Measurements from ENCODE around the gene ACTR3C. TPM values are rescaled to one million over a fixed set of nuclear protein-coding genes. Genes with fewer than 3 reads are reported as not detected.
"Not testable (repeated sequence)": the region's sequence is repeated elsewhere in the genome, so short reads cannot be mapped to it uniquely, and the experiment has no call there.

Gene ACTR3C
- total RNA-seq, 2 experiments from 2014 or later, result 2.8 to 3.4 TPM

DNA sequence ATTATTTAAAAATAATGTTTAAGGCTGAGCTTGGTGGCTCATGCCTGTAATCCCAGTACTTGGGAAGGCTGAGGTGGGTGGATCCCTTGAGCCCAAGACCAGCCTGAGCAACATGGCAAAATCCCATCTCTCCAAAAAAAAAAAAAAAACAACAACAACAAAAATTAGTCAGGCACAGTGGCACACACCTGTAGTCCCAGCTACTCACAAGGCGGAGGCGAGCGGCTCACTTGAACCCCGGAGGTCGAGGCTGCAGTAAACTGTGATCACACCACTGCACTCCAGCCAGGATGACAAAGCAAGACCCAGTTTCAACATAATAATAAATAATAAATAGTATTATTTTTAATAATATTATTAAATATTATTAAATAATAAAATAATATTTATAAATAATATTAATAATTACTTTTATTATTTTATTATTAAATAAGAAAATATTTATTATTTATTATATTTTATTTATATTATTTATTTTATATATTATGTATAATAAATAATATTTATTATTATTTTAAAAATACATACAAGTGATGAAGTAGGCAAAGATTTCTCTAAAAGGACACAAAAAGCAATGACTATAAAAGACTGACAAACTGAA, 8.6 kb downstream of the ACTR3C start:
- H3K4me3 Mint-ChIP-seq, result no peak overlapping the region

DNA sequence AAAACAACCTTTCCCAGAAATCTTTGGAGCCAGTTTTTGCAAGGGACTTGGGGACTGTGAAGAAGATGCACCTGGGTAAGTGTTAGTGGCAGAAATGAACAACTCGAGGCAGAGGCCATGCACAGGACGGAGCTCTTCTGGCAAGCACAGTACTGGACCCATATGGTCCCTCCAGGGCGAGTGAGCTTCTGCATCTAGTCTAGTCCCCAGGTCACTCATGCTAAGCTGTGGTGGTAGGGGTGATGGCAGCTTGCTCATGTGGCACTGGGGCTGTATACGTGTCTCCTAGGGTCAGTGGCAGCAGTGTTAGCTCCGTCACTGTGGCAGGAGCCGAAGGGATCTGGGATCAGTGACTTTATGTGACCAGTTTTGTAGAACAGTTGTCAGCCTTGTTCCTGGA, 9.5 kb downstream of the ACTR3C start:
- Mint-ChIP-seq H3K4me1 (no peaks in the 10 kb centered on the region), H3K27me3 (no peaks in the 10 kb centered on the region), H3K9me3 (no peaks in the 10 kb centered on the region), H3K36me3 (peaks cover 9% of the 10 kb centered on the region), H3K4me3 (no peak overlapping the region), H3K27ac (no peak overlapping the region)
- no peak for DNase-seq

More for the DNA sequence above, 8.6 kb downstream of the ACTR3C start:
- no peak overlapping the region for H3K27ac Mint-ChIP-seq
- no peak for DNase-seq
- H3K27me3 Mint-ChIP-seq, result no peaks in the 10 kb centered on the region
- no peaks in the 10 kb centered on the region for H3K4me1 Mint-ChIP-seq
- no peaks in the 10 kb centered on the region for H3K9me3 Mint-ChIP-seq
- H3K36me3 Mint-ChIP-seq, result peaks cover 9% of the 10 kb centered on the region

DNA sequence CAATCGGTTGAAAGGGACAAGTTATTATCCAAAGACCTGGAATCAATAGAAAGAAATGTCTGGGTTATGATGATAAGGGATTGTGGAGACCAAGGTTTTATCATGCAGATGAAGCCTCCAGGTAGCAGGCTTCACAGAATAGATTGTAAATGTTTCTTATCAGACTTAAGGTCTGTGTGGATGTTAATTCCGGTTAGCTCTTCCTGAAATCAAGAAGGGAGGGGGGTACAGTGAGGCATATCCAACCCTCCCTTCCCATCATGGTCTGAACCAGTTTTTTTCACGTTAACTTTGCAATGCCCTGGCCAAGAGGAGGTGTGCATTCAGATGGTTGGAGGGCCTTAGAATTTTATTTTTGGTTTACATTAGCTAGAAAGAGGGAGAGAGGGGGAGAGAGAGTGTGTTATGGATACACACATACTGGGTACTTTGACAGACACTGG, 10.0 kb downstream of the ACTR3C start:
- Mint-ChIP-seq H3K9me3 (no peaks in the 10 kb centered on the region), H3K36me3 (peaks cover 8% of the 10 kb centered on the region), H3K27me3 (no peaks in the 10 kb centered on the region), H3K4me3 (no peak overlapping the region), H3K4me1 (peaks cover 2% of the 10 kb centered on the region), H3K27ac (no peak overlapping the region)
- no peak for DNase-seq

DNA sequence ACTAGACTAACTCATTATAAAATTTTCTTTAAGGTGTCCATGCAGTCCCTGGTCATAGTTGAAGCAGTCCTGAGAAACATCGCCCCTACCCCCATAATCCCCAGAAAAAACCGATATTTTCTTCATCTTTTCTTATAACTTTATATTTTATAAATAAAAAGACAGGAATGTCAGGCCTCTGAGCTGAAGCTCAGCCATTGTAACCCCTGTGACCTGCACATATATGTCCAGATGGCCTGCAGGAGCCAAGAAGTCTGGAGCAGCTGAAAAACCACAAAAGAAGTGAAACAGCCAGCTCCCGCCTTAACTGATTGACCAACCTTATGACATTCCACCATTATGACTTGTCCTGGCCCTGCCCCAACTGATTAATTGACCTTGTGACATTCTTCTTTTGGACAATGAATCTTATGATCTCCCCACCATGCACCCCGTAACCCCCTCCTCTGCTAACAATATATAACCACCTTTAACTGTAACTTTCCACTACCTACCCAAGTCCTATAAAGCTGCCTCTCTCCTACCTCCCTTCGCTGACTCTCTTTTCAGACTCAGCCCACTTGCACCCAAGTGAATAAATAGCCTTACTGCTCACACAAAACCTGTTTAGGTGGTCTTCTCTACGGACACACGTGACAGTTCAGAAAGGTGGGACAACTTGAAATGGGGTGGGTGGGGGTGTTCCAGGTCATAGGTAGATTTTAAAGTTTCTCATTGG, 10.5 kb downstream of the ACTR3C start:
- not testable (repeated sequence) for H3K27ac Mint-ChIP-seq, H3K9me3 Mint-ChIP-seq, H3K36me3 Mint-ChIP-seq, H3K4me3 Mint-ChIP-seq, DNase-seq, H3K27me3 Mint-ChIP-seq, H3K4me1 Mint-ChIP-seq

DNA sequence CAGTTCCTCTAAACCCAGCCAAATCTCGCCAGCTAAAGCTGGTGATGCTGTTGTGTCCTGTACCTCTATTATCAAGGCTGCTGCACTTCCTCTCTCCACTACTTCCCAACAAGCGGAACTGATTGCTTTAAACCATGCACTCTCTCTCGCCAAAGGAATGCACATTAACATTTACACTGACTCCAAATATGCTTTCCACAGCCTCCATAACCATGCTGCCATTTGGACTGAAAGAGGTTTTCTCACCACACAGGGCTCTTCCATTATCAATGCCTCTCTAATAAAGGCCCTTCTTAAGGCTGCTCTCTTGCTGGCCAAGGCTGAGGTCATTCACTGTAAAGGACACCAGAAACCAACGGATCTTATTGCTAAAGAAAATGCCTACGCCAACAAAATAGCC, 11.6 kb downstream of the ACTR3C start:
- DNase-seq, result no peak

DNA sequence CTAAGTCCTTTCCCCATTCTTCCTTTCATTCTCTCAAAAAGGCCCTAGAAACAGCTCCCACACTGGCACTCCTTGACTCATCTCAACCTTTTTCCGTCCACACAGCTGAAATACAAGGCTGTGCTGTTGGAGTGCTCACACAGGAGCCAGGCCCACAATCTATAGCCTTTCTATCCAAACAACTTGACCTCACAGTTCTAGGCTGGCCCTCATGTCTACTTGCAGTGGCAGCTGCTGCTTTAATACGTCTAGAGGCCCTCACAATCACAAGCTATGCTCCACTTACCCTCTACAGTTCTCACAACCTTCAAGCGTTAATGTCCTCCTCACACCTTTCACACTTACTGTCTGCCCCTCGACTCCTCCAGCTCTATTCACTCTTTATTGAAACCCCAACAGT, 12.2 kb downstream of the ACTR3C start:
- H3K9me3 Mint-ChIP-seq, result no peaks in the 10 kb centered on the region
- H3K27me3 Mint-ChIP-seq, result no peaks in the 10 kb centered on the region
- H3K27ac Mint-ChIP-seq, result no peak overlapping the region
- no peaks in the 10 kb centered on the region for H3K36me3 Mint-ChIP-seq
- no peak for DNase-seq
- peaks cover 2% of the 10 kb centered on the region for H3K4me1 Mint-ChIP-seq
- no peak overlapping the region for H3K4me3 Mint-ChIP-seq

More for the DNA sequence above, 11.6 kb downstream of the ACTR3C start:
- Mint-ChIP-seq H3K36me3 (no peaks in the 10 kb centered on the region), H3K9me3 (no peaks in the 10 kb centered on the region), H3K27ac (no peak overlapping the region), H3K4me3 (no peak overlapping the region), H3K27me3 (no peaks in the 10 kb centered on the region), H3K4me1 (peaks cover 2% of the 10 kb centered on the region)

DNA sequence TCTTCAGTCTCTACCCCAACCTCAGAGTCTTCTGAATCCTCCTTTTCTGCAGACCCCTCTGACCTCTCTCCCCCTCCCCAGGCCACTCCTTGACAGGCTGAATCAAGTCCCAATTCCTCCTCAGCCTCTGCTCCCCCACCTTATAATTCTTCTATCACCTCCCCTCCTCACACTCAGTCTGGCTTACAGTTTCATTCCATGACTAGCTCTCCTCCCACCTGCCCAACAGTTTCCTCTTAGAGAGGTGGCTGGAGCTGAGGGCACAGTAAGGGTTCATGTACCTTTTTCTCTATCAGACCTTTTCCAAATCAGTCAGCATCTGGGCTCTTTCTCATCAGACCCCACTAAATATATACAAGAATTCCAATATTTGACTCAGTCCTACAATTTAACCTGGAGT, 14.8 kb downstream of the ACTR3C start:
- Mint-ChIP-seq H3K4me1 (peaks cover 2% of the 10 kb centered on the region), H3K27me3 (no peaks in the 10 kb centered on the region), H3K9me3 (no peaks in the 10 kb centered on the region), H3K36me3 (no peaks in the 10 kb centered on the region), H3K4me3 (no peak overlapping the region), H3K27ac (no peak overlapping the region)
- no peak for DNase-seq

DNA sequence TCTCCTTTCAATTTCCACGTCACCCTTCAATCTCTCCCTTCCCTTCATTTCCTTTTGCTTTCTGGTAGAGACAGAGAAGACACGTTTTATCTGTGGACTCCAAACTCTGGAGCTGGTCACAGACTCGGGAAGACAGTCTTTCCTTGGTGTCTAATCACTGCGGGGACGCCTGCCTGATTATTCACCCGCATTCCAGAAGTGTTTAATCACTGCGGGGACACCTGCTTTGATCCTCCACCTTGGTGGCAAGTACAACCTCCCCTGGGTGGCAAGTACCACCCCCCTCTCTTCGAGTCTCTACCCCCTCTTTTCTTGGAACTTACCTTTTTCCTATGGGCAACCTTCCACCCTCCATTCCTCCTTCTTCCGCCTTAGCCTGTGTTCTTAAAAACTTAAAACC, 15.4 kb downstream of the ACTR3C start:
- DNase-seq, result no peak
- H3K4me3 Mint-ChIP-seq, result no peak overlapping the region
- no peaks in the 10 kb centered on the region for H3K36me3 Mint-ChIP-seq
- peaks cover 2% of the 10 kb centered on the region for H3K4me1 Mint-ChIP-seq
- no peaks in the 10 kb centered on the region for H3K27me3 Mint-ChIP-seq
- H3K27ac Mint-ChIP-seq, result no peak overlapping the region
- no peaks in the 10 kb centered on the region for H3K9me3 Mint-ChIP-seq

DNA sequence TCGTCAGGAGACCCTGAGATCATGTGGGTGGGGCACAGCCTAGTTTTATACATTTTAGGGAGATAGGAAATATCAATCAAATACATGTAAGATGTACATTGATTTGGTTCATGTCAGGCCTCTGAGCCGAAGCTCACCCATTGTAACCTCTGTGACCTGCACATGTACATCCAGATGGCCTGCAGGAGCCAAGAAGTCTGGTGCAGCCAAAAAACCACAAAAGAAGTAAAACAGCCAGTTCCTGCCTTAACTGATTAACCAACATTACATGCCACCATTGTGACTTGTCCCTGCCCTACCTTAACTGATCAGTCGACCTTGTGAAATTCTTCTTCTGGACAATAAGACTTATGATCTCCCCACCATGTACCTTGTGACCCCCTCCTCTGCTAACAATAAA, 16.2 kb downstream of the ACTR3C start:
- DNase-seq, result no peak
- no peaks in the 10 kb centered on the region for H3K36me3 Mint-ChIP-seq
- no peak overlapping the region for H3K27ac Mint-ChIP-seq
- H3K9me3 Mint-ChIP-seq, result no peaks in the 10 kb centered on the region
- no peak overlapping the region for H3K4me3 Mint-ChIP-seq
- H3K4me1 Mint-ChIP-seq, result peaks cover 2% of the 10 kb centered on the region
- H3K27me3 Mint-ChIP-seq, result no peaks in the 10 kb centered on the region

DNA sequence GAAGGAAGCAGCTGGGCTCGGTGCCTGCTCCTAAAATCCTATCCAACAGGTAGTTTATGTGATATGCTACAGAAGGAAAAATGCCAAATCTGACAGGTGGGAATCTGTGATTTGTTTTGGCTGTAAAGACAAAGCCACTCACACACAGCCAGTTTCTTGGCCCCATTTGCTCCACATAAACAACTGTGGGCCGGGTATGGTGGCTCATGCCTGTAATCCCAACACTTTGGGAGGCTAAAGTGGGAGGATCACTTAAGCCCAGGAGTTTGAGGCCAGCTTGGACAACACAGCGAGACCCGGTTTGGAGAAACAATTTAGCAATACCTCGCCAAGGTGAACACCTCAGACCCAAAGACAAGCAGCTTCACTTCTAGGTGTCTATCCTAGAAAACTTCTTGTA, 17.0 kb downstream of the ACTR3C start:
- H3K36me3 Mint-ChIP-seq, H3K27me3 Mint-ChIP-seq, H3K27ac Mint-ChIP-seq, H3K4me3 Mint-ChIP-seq, H3K9me3 Mint-ChIP-seq, H3K4me1 Mint-ChIP-seq, DNase-seq: not testable (repeated sequence)

DNA sequence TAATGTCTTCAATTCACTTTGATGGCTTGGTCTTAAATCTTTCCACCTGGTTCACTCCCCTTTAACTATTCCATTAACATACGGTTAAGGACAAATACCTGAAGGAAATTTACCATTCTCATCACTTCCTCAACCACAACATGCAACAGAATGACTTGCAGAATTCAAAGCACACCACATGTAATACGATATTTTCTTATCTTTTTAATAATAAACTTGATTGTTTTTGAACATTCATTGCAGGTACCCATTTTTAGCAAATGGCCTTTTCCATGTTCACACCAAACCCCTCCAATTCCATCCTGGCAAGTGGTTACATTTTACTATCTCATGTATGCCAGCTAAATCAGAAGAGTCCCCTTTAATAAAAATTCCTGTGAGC, 17.5 kb downstream of the ACTR3C start:
- H3K27me3 Mint-ChIP-seq, H3K4me3 Mint-ChIP-seq, H3K4me1 Mint-ChIP-seq, H3K27ac Mint-ChIP-seq, DNase-seq, H3K36me3 Mint-ChIP-seq, H3K9me3 Mint-ChIP-seq: not testable (repeated sequence)

DNA sequence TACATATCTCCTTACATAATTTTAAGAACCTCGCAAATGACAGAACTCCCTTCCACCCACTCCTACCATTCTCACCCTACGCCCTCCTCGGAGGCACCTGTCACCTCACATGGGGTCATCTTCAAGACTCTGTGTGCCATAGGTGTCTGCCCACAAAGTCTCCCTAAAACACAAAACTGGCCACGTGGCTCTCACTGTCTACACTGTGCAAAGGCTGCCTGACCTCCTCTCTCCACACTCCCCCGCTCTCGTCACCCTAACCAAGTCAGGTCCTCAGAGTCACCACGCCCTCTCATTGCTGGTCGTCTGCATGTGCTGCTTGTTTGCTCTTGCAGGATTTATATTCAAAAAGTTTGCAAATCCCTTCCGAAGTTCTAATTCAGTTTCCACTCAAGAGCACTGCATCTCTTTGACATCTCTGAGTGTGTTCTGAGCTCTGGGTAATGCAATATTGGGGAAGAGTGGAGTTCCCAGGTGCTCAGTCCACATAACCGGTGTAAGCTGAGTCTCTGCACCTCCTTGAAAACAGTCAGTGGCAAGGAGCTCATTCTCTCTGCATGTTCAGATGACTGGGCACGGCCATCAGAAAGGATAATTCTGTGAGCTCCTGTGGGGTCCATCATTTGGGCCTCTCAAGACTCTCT, 18.0 kb downstream of the ACTR3C start:
- not testable (repeated sequence) for H3K27me3 Mint-ChIP-seq, H3K27ac Mint-ChIP-seq, H3K4me1 Mint-ChIP-seq, H3K36me3 Mint-ChIP-seq, DNase-seq, H3K9me3 Mint-ChIP-seq, H3K4me3 Mint-ChIP-seq

DNA sequence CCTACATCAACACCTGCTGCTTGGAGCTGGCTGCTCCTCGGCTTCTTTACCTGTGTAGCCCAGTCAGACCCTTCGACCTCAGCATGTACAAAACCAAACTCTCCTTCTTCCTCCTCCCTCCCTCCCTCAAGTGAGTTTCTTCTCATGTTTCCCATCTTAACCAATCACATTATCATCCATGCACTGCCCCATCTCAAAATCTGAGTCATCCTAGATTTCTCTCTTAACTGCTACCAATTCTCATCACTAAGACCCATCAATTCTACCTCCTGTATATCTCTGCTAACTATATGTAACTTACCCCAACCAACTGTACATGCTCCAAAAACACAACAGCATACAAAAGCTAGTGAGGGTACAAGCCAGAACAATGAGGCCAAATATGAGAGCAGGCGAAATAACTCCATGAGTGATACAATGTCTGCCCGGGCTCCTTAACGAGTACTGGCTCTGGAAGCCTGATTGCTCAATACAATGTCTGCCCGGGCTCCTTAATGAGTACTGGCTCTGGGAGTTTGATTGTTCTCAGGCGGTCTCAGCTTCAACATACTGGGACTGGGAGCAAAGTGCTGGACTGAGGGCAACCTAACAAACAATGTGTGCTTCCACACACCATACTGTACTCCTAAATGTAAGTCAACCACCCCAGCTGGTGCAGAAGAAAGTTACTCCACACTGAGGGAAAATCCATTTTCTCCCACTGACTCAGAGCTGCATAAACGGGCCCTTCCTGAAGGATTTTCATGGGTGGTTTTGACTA, 18.7 kb downstream of the ACTR3C start:
- H3K27me3 Mint-ChIP-seq, result not testable (repeated sequence)

DNA sequence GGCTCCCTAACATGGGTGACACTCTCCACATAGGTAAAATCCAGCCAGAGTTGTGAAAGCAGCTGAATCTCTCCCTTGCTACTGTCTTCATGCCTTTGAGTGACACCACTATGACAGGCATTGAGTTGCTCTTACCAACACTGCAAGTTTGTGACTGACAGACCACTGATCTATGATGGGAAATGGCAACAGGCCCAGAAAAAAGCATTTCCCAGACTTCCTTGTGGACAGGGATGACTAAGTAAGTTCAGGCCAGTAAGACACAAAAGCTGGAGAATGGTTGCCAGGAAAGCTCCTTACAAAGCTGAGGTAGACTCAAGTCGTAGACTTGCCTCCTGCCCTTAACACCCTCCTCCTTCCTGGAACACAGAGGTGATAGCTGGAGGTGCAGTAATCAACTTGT, 20.4 kb downstream of the ACTR3C start:
- not testable (repeated sequence) for H3K27me3 Mint-ChIP-seq, H3K4me3 Mint-ChIP-seq, H3K27ac Mint-ChIP-seq, H3K9me3 Mint-ChIP-seq, DNase-seq, H3K4me1 Mint-ChIP-seq, H3K36me3 Mint-ChIP-seq

More for the DNA sequence above, 18.7 kb downstream of the ACTR3C start:
- not testable (repeated sequence) for H3K4me3 Mint-ChIP-seq, H3K27ac Mint-ChIP-seq, H3K36me3 Mint-ChIP-seq, DNase-seq, H3K9me3 Mint-ChIP-seq, H3K4me1 Mint-ChIP-seq

DNA sequence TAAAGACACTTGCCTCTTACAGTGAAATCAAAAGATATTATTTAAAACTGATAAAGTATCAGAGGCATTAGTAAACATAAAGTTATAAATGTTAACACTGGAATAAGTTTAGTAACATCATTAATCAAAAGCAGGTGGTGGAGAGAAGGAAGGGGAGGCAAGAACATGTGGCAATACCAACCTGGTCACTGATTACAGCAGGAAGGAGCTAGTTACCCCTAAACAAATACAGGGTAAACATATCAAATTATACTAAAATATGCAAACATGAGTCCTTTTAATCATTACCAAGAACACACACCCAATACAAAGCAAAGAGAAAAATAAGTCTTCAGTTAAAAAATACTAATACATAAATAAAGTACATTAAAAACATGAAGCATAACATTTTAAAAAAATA, 25.4 kb downstream of the ACTR3C start:
- H3K9me3 Mint-ChIP-seq, H3K36me3 Mint-ChIP-seq, H3K27me3 Mint-ChIP-seq, H3K27ac Mint-ChIP-seq, H3K4me3 Mint-ChIP-seq, H3K4me1 Mint-ChIP-seq, DNase-seq: not testable (repeated sequence)

Data from activated naive CD8-positive, alpha-beta T cell treated with anti-CD3 and anti-CD28 coated beads for 36 hours (primary cell).